GM12801 (cell line): ENCODE results near the gene PROZ.

Experiments used
- CTCF ChIP-seq: IDR thresholded peaks from one replicate; pipeline ENCODE4 v1.5.1; 2011; ENCODE audit warnings: control low read depth; ENCODE audit not compliant: insufficient read length; ENCODE audit errors: extremely low read depth

The PROZ gene

GRCh38 chr13:113176280-113176679, 17.8 kb downstream of the PROZ start:
- no peak for TF ChIP-seq CTCF

- TF ChIP-seq CTCF, result no peak
Observed at GRCh38 chr13:113176822-113177221, 18.4 kb downstream of the PROZ start.

GRCh38 chr13:113178070-113178895, 19.8 kb downstream of the PROZ start:
- TF ChIP-seq CTCF, result no peak

- TF ChIP-seq CTCF, result no peak
Observed at GRCh38 chr13:113178896-113179167, 20.4 kb downstream of the PROZ start.

GRCh38 chr13:113179374-113180230, 21.2 kb downstream of the PROZ start:
- TF ChIP-seq CTCF, result no peak

- no peak for TF ChIP-seq CTCF
Observed at GRCh38 chr13:113182046-113182445, 23.6 kb downstream of the PROZ start.

GRCh38 chr13:113183450-113184129, 25.1 kb downstream of the PROZ start:
- no peak for TF ChIP-seq CTCF
